ENCODE results near the gene ZNF175.

DNA sequence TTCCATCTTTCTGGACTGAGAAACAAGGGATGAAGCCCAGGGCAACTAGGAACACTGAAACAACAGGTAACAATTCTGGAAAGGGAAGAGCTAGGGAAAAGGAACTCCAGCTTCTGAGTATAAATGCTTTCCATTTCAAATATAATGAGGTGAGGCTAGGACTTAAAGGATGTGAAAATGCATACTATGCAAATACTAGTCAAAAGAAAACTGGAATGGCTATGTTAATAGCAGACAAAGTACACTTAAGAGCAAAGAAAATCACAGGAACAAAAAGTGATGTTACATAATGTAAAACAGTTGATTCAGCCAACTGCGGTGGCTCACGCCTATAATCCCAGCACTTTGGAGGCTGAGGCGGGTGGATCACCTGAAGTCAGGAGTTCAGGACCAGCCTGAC lies 69.3 kb downstream of the ZNF175 start:
- TF ChIP-seq, protein P1, sequence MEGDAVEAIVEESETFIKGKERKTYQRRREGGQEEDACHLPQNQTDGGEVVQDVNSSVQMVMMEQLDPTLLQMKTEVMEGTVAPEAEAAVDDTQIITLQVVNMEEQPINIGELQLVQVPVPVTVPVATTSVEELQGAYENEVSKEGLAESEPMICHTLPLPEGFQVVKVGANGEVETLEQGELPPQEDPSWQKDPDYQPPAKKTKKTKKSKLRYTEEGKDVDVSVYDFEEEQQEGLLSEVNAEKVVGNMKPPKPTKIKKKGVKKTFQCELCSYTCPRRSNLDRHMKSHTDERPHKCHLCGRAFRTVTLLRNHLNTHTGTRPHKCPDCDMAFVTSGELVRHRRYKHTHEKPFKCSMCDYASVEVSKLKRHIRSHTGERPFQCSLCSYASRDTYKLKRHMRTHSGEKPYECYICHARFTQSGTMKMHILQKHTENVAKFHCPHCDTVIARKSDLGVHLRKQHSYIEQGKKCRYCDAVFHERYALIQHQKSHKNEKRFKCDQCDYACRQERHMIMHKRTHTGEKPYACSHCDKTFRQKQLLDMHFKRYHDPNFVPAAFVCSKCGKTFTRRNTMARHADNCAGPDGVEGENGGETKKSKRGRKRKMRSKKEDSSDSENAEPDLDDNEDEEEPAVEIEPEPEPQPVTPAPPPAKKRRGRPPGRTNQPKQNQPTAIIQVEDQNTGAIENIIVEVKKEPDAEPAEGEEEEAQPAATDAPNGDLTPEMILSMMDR (IDR thresholded peaks at IDR 0.05; ENCODE audit: insufficient read depth, low read length), result no peak
- TF ChIP-seq SPI1 (IDR thresholded peaks at IDR 0.05; ENCODE audit: borderline replicate concordance, low read depth), result no peak
- TF ChIP-seq, protein P2, sequence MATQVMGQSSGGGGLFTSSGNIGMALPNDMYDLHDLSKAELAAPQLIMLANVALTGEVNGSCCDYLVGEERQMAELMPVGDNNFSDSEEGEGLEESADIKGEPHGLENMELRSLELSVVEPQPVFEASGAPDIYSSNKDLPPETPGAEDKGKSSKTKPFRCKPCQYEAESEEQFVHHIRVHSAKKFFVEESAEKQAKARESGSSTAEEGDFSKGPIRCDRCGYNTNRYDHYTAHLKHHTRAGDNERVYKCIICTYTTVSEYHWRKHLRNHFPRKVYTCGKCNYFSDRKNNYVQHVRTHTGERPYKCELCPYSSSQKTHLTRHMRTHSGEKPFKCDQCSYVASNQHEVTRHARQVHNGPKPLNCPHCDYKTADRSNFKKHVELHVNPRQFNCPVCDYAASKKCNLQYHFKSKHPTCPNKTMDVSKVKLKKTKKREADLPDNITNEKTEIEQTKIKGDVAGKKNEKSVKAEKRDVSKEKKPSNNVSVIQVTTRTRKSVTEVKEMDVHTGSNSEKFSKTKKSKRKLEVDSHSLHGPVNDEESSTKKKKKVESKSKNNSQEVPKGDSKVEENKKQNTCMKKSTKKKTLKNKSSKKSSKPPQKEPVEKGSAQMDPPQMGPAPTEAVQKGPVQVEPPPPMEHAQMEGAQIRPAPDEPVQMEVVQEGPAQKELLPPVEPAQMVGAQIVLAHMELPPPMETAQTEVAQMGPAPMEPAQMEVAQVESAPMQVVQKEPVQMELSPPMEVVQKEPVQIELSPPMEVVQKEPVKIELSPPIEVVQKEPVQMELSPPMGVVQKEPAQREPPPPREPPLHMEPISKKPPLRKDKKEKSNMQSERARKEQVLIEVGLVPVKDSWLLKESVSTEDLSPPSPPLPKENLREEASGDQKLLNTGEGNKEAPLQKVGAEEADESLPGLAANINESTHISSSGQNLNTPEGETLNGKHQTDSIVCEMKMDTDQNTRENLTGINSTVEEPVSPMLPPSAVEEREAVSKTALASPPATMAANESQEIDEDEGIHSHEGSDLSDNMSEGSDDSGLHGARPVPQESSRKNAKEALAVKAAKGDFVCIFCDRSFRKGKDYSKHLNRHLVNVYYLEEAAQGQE (IDR thresholded peaks at IDR 0.05; ENCODE audit: insufficient replicate concordance, low read depth), result no peak
- no peak for TF ChIP-seq GABPA (IDR thresholded peaks at IDR 0.05; ENCODE audit: low read depth)
- TF ChIP-seq POLR2AphosphoS5 (IDR thresholded peaks at IDR 0.05; ENCODE audit: low read depth), result no peak
